Measurements from ENCODE around the gene RANBP3. TPM values are rescaled to one million over a fixed set of nuclear protein-coding genes. Genes with fewer than 3 reads are reported as not detected.

The RANBP3 gene
- total and polyA plus RNA-seq, 2 of the 8 experiments (the other 6 are each of a cell fraction or from before 2014, with no cell fraction given), result 95.4 to 122 TPM

GRCh38 chr19:5993201-5993600, 15.3 kb upstream of the RANBP3 start (continued):
- TF ChIP-seq CHD7 (IDR thresholded peaks at IDR 0.05; ENCODE audit: insufficient replicate concordance, low read length) (no peak), CBX8 (IDR thresholded peaks at IDR 0.05; ENCODE audit: borderline replicate concordance, low read depth, low read length) (no peak), BCL11A (IDR thresholded peaks at IDR 0.05; ENCODE audit: low read depth in 2 of 2, low read length in 2 of 2) (no peak), SIRT6 (IDR thresholded peaks at IDR 0.05; ENCODE audit: low read length) (no peak), CBX5 (IDR thresholded peaks at IDR 0.05; ENCODE audit: low read depth, low read length) (no peak), RFX5 (IDR thresholded peaks at IDR 0.05; ENCODE audit: borderline replicate concordance, low read depth, low read length) (no peak), TBP (IDR thresholded peaks at IDR 0.05; ENCODE audit: low read depth, low read length) (no peak), ASH2L (IDR thresholded peaks at IDR 0.05; ENCODE audit: low read length) (no peak), CEBPB (IDR thresholded peaks at IDR 0.05; ENCODE audit: low read depth, low read length) (no peak), RAD21 (IDR thresholded peaks at IDR 0.05 in 1 of 2, conservative IDR thresholded peaks at IDR 0.05 in 1 of 2; ENCODE audit: low read depth in 2 of 2, low read length in 2 of 2) (no peak), NANOG (IDR thresholded peaks at IDR 0.05; ENCODE audit: insufficient read depth, low read depth, low read length, poor library complexity, severe bottlenecking) (no peak), EZH2 (IDR thresholded peaks at IDR 0.05; ENCODE audit: low read depth, low read length, severe bottlenecking) (no peak)

All from H1 (cell line).